Epithelial cell of proximal tubule (primary cell): Measurements from ENCODE around the gene UHRF2. TPM values are rescaled to one million over a fixed set of nuclear protein-coding genes. Genes with fewer than 3 reads are reported as not detected.

ENCODE experiments used
- DNase-seq: peaks from one replicate; pipeline ENCODE4 v3.0.0-alpha.2; 2011; ENCODE audit warnings: low read depth
- H3K4me3 ChIP-seq: 2 replicates; pipeline ENCODE4 v1.5.1; 2011; ENCODE audit warnings: low read depth, mild to moderate bottlenecking, low read length
- CTCF ChIP-seq: conservative IDR thresholded peaks from 2 replicates; pipeline ENCODE4 v1.5.1; 2012; ENCODE audit warnings: low read depth, mild to moderate bottlenecking, low read length
- total RNA-seq: library from RNA; depleted of rRNA; stranded (reverse); fragments of >200 nt; gene quantifications from 2 replicates; pipeline ENCODE4 v1.2.3, GENCODE V29; 2015

The UHRF2 gene
- total RNA-seq, 1 donor from 2014 or later = 36.9 TPM

- no peak for TF ChIP-seq CTCF
- DNase-seq = no peak
- no peak overlapping the region for H3K4me3 ChIP-seq
Observed at GRCh38 chr9:6552033-6552432, 139.0 kb downstream of the UHRF2 start.

- no peak for TF ChIP-seq CTCF
- DNase-seq = no peak
Observed at GRCh38 chr9:6552498-6553121, 139.6 kb downstream of the UHRF2 start.

GRCh38 chr9:6553866-6554265 lies 140.9 kb downstream of the UHRF2 start:
- DNase-seq = no peak
- TF ChIP-seq CTCF = no peak
- no peak overlapping the region for H3K4me3 ChIP-seq

More at GRCh38 chr9:6552498-6553121, 139.6 kb downstream of the UHRF2 start:
- H3K4me3 ChIP-seq = no peak overlapping the region

Other genes starting within 250 kb of the UHRF2 start
- gene IL33, start 197.4 kb upstream of the UHRF2 start, total RNA-seq = 1.3 TPM in 1 of 2 replicates, not detected in the other
- gene TPD52L3, start 84.8 kb upstream of the UHRF2 start, total RNA-seq = not detected in 2 replicates
- 58.2 and 68.8 TPM in 2 replicates for gene GLDC, start 232.5 kb downstream of the UHRF2 start, total RNA-seq